Epithelial cell of esophagus (primary cell): ENCODE measurements around the gene POLR1C.

ENCODE experiments used
- DNase-seq: peaks from one replicate; pipeline ENCODE4 v3.0.0; 2010; ENCODE audit warnings: low read depth
- H3K4me3 ChIP-seq: 2 replicates; pipeline ENCODE4 v1.5.1; 2011; ENCODE audit warnings: mild to moderate bottlenecking, low read length, control low read depth
- TF ChIP-seq, protein P1 (sequence below): IDR thresholded peaks from 2 replicates; pipeline ENCODE4 v1.5.1; 2011; ENCODE audit warnings: low read depth, mild to moderate bottlenecking, low read length, control low read depth, inconsistent platforms; ENCODE audit not compliant: insufficient read depth; ENCODE audit errors: missing control alignments

The POLR1C gene

DNA sequence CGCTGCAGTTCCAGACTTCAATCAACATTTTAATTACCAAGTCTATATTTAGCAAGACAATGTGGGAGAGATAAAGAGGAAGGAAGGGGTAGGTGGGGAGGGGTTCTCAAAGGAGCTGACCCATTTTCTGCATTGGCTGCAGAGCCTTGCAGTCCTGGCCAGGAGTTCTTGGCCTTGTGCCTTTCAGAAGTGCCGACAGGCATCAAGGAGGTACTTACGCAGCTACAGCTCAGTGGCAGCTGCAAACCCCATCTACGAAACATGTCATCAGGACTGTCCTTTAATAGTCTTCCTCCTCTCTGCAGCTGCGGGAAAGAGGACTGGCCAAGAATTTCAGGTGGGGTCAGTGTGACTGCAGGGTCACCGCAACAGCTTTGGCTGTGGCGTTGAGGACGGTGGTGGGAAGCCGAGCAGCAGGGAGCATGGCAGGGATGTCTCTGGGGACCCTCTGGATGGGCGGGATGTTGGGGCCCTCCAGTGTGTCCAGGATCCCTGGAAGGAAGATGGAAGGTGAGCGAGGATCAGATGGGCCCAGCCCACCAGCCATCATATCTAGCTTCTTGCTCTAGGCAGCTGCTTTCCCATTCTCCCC, 5.0 kb upstream of the POLR1C start:
- no peak overlapping the region for H3K4me3 ChIP-seq
- TF ChIP-seq, protein P1, sequence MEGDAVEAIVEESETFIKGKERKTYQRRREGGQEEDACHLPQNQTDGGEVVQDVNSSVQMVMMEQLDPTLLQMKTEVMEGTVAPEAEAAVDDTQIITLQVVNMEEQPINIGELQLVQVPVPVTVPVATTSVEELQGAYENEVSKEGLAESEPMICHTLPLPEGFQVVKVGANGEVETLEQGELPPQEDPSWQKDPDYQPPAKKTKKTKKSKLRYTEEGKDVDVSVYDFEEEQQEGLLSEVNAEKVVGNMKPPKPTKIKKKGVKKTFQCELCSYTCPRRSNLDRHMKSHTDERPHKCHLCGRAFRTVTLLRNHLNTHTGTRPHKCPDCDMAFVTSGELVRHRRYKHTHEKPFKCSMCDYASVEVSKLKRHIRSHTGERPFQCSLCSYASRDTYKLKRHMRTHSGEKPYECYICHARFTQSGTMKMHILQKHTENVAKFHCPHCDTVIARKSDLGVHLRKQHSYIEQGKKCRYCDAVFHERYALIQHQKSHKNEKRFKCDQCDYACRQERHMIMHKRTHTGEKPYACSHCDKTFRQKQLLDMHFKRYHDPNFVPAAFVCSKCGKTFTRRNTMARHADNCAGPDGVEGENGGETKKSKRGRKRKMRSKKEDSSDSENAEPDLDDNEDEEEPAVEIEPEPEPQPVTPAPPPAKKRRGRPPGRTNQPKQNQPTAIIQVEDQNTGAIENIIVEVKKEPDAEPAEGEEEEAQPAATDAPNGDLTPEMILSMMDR, result no peak
- DNase-seq, result no peak

DNA sequence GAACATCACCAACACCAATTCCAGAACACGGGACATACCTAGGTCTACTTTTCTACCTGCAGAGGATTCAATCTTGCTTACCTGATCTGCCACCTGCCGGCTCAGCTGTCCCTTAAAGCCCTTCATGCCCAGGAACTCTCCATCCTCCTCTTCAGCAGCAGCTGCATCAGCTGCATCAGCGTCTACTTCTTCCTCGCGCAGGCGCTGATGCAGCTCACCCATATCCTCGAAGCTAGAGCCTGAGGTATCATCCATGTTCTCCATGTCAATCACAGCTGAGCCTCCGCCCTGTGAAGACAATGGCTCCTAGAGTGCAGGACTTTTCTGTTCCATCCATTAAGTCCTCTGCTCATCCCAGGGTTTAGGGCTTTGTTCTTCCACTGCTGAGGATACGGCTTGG, 1.1 kb upstream of the POLR1C start:
- peak overlapping the region; percentile 98 for H3K4me3 ChIP-seq
- TF ChIP-seq, protein P1, result no peak
- DNase-seq, result no peak

DNA sequence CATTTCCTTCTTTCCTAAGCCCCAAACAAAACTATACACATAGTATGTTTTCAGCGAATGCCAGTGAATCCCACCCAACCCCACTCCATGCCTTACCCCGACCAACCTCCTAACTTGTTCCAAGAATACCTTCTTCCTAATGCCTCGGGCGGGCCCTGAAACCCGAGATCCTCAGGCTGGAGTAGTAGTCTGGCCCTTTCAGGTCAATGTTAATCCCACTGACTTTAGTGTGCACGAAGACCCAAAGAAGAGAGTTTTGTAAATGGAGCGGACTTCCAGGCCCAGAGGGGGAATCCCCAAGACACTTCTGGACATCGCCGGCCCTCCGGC, 557 bp upstream of the POLR1C start:
- TF ChIP-seq, protein P1, result no peak
- DNase-seq, result no peak
- peak overlapping the region; percentile 98 for H3K4me3 ChIP-seq

DNA sequence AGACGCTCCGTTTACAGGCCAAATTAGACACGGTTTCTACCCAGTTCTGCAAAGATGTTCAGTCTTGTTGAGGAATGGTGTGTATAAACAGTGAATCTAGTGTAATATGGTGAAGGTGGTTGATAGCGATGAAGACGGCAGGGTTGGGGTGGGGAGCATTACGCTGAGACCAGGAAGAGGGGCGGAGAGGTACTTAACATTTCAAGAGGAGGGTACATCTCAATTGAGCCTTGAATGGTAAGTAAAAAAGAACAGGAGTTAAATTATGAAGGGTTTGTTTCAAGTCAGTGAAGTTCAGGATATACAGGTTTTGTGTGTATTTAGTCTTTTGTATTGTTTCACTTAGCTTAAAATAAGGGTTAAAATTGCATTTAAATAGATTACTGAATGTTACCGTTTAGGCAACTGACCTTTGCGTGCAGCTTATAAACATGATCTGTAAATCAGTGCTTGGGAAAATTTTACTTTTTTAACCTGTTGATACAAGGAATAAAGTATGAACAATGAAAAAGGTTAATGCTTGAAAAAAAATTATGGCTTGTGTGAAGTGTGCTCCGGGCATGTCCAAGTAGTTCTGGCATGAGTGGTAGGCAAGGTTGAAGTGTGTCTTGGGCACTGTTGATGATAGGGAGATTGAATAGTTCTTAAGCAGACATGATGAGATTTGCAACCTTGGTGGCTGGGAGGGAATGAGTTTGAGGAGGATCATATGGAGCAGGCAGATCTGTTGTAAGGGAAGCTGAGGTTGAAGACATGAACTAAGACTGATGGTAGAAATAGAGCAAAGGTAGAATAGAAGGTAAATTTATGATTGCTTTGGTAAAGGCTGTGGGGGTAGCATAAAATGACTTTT, 842 bp downstream of the POLR1C start:
- peak overlapping the region; percentile 98 for H3K4me3 ChIP-seq
- DNase-seq, result peak; percentile 27
- TF ChIP-seq, protein P1, result no peak

DNA sequence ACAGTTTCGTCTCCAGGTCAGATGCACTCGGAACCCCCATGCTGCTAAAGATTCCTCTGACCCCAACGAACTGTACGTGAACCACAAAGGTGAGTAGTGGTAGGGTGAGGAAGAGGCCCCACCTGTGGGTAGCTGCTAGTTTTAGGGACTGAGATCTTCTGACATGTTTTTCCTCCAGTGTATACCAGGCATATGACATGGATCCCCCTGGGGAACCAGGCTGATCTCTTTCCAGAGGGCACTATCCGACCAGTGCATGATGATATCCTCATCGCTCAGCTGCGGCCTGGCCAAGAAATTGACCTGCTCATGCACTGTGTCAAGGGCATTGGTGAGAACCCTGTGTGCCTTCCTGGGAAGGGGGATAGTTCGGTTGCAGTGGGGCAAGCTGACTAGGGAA, 3.2 kb downstream of the POLR1C start:
- no peak for DNase-seq
- TF ChIP-seq, protein P1, result no peak
- no peak overlapping the region for H3K4me3 ChIP-seq

DNA sequence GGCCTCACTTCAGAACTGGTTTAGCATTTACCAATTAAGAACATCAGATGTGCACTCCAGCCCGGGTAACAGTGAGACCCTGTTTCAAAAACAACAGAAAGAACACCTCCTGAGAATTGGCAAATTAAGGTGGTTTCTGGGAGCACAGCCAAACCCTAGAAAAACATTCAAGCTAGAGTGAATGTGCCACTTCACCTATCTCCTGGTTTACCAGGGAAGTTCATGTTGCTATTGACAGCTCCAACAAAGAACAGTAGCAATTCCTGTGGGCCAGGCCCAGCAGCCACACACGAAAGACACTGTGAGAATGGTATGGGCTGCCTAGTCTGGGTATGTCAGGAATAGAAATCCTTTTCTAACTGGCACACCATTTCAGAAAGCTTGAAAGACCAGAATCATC, 4.9 kb downstream of the POLR1C start:
- TF ChIP-seq, protein P1, result no peak
- no peak overlapping the region for H3K4me3 ChIP-seq
- no peak for DNase-seq
